DMS53 treated with DMSO at 0.1 percent for 48 hours (cell line): Measurements from ENCODE around the gene DNAJA3.

Experiments
- DNase-seq: peaks from one replicate; lab custom pipeline; 2025; ENCODE audit not compliant: unreplicated experiment; lab: John Stamatoyannopoulos, UW

Gene DNAJA3

DNA sequence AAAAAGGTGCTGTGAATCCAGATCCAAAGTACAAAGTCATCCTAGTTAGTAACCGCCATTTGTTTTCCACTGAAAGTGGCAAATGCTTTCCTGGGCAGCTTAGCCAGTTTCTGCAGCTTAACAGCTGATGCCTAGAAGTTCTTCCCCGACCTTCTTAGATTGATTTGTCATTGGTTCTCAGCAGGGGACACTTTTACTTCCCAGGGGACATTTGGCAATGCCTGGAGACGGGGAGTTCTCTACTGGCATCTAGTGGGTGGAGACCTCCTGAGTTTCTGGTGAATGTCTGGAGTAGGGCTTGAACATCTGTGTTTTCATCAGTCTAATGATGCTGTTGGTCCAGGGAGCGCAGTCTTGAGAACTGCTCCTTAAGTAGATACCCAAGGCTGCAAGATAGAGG is 7.6 kb downstream of the DNAJA3 start:
- no peak for DNase-seq

DNA sequence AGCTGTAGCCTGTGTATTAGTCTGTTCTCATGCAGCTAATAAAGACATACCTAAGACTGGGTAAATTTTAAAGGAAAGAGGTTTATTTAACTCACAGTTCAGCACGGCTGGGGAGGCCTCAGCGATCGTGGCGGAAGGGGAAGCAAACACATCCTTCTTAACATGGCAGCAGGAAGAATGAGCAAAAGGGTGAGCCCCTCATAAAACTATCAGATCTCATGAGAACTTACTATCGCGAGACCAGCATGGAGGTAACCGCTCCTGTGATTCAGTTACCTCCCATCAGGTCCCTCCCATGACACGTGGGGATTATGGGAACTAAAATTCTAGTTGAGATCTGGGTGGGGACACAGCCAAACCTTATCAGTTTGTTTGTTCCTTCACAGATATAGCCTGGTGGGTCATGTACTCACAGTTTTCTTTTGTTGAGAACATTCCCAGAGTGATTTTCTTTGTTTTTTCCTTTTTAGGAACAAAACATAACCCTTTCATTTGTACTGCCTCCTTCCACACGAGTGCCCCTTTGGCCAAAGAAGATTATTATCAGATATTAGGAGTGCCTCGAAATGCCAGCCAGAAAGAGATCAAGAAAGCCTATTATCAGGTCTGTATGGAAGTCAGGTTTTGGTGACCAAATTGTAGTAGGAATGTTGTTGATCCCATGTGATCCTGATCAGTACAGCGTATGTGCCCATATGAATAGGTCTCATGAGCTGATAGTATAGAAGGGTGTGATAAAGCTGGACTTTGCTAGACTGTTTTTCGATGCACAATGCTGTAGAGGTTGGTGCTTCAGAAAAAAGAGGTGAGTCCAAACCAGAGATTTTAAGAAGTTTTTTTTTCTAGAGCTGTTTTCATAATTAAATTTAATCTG is 8.5 kb downstream of the DNAJA3 start:
- no peak for DNase-seq

DNA sequence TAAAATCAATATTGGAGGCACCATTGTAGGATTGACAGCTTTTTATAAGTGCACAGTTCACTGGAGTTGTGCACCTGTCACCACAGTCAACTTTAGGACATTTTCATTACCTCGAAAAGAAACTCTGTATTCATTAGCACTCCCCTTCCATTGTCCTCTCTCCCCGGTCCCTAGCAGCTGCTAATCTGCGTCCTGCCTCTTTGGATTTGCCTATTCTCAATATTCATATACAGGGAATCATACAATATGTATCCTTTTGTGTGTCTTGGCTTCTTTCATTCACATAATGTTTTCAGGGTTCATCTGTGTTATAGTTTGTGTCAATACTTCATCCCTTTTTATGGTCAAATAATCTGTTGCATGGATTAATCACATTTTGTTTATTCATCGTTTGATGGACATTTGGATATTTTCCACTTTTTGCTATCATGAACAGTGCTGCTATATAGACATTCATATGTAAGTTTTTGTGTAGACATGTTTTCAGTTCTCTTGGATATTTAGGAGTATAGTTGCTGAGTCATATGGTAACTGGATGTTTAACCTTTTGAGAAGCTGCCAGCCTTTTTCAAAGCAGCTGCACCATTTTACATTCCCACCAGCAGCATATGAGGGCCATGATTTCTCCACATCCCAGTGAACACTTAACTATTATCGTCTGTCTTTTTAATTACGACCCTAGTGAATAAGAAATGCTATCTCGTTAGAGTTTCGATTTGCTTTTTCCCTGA is 9.8 kb downstream of the DNAJA3 start:
- no peak for DNase-seq

DNA sequence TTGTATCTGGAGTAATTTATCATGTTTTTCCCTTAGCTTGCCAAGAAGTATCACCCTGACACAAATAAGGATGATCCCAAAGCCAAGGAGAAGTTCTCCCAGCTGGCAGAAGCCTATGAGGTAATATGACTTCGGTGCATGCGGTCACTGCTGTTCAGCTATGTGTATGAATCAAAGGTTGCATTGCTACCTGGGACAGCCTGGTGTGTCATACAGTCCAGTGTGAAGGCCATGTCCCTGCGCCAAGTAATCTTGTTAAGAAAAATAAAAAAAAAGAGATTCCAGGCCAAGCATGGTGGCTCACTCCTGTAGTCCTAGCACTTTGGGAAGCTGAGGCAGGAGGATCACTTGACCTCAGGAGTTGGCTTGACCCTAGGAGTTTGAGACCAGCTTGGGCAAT is 11.7 kb downstream of the DNAJA3 start:
- no peak for DNase-seq

DNA sequence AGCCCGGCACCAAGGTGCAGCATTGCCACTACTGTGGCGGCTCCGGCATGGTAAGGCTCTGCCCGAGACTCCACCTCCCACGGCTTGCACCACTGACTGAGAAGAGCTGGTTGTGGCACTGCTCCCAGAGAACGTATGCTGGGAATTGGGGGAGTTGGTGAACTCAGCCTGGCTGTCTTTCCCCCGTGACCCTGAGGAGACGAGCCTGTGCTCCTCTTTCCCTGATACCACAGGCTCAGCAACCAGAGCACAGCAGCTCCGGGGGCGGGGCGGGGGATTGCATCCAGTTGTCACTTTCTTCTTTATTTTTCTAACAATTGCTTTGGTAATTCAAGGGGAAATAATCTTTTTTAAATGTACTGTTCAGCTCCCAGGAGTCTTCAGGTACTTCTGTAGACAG is 16.7 kb downstream of the DNAJA3 start:
- no peak for DNase-seq

DNA sequence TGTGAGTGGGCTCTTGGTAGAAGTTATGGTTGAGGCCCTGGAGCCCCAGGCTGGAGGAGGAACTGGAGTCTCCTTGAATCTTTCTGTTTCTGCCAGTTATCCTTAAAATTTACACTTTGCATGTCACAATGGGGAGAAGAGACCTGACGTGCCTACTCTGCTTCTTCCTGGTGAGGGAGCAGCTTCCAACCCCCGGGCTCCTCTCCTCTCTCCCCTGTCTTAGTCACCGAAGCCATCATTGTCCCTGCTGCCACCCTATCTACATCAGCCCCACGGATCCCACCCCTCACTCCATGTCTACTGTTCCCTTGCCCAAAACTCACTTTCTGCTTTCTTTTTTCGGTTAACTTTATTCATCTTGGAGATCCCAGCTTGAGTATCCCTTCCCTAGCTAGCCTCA is 17.6 kb downstream of the DNAJA3 start:
- no peak for DNase-seq

DNA sequence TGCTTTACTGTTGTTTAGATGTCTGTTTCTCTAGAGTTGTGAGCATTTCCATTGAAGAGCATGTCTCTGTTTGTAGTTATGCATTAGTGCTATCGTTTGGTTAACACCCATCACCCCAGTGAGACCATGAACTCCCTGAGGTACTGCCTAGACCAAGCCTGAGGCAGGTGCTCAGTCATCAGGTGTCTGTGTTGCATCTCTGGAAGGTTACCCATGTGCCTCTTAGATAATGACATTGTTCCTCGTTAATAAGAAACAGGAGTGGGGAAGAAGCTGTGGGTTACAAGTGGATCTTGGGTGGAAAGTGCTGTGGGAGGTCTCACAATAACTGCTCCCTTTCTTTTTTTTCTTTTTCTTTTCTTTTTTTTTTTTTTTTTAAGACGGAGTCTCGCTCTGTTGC is 18.3 kb downstream of the DNAJA3 start:
- no peak for DNase-seq

DNA sequence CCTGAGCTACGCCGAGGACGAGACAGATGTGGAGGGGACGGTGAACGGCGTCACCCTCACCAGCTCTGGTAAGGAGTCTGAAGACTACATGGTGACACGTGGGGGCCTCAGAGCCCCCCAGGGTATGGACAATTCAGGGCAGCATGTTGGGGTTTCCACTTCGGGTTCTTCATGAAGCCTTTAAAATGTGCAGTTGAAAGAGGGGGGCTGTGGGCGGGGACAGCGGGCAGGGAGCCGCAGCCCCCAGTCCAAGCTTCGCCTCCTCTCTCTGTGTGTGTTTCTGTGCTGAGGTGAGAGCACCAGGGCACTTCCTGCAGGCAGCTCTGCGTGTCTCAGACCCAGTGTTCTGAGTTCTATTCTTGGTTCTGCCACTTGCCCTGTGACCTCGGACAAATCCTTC is 24.8 kb downstream of the DNAJA3 start:
- no peak for DNase-seq

DNA sequence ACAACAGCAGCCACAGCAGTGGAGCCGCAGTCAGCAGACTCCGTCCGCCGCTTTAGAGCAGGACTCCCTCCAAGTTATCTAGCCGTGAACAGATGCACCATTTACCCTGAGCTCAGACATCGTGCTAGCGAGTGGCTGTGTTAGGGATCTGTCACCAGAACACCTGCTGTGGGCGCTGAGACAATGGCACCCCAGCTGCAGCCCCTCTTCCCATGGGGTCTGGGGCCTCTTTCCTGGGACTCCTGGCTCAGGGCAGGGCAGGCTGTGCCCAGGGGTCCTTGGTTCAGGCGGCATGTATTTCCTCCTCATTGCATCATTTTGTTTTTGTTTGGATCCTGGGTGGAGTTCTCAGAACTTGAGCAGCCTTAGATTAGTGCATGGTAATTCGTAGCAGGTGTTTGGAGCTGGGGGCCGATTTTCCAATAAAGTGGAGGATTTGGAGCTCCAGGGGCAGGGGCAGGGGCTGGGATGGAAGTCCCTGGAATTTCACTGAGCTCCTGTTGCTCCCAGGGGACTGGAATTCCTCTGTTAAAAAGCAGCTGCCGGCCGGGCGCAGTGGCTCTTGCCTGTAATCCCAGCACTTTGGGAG is 25.4 kb downstream of the DNAJA3 start:
- no peak for DNase-seq

DNA sequence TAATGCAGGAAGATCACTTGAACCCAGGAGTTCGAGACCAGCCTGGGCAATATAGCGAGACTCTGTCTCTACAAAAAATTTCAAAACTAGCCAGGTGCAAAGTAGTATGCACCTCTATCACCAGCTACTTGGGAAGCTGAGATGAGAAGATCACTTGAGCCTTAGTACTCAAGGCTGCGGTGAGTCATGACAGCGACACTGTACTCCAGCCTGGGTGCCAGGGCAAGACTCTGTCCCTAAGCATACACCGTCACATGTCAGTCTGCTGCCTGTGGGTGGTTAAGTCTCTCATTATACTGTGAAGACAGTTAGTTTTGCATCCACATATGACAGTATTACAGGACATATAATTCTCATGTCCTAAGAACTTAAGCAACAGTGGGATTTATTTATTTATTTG is 27.0 kb downstream of the DNAJA3 start:
- no peak for DNase-seq

DNA sequence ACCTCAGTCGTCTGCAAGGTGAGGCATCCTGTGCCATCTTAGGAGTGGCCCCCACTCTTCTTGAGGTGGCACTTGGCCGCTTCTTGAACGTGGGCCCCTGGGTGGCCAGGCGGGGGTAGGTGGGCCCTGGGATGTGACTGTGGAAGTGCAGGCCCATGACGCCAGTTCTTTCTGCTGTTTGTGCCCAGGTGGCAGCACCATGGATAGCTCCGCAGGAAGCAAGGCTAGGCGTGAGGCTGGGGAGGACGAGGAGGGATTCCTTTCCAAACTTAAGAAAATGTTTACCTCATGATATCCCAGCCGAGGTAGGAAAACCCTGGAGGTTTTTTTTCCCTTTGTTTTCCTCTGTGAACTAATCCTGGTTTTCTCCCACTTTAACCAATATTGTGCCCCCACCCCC is 29.0 kb downstream of the DNAJA3 start:
- no peak for DNase-seq

DNA sequence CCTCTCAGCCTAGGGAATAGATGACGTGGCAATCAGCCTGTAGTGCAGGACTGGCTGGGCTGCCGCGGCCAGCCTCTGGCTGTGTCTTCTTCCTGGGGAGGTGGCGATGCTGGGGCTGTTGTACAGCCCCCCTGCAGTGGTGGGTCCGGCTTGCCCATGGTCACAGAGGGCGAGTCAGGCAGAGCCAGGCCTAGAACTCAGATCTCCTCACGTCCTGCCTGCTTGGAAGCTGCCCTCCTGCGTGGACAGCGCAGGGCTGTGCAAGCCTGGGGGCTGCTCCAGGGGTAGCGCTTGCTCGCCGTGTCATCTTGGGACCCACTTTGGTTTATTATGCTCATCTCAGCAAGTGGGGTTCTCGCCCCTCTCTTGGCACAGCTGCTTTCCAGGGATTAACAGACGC is 29.4 kb downstream of the DNAJA3 start:
- no peak for DNase-seq

DNA sequence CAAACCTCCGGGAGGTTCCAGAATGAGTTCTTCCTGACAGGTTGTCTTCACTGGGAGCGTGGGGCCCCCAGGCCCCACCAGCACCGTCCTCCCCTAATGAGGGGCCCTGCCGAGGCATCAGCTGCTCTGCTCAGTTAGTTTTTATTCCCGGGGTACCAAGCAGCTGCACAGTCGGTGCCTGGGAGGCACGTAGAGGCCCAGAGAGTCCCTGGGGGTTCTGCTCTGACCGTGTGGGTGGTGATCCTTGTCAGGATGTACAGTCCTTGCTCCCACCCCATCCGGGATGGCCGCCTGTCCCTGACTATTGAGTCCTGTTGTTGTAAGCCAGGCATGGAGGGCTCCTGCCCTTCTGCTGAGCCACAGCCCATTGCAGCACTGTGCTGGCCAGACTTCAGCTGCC is 30.3 kb downstream of the DNAJA3 start:
- no peak for DNase-seq

DNA sequence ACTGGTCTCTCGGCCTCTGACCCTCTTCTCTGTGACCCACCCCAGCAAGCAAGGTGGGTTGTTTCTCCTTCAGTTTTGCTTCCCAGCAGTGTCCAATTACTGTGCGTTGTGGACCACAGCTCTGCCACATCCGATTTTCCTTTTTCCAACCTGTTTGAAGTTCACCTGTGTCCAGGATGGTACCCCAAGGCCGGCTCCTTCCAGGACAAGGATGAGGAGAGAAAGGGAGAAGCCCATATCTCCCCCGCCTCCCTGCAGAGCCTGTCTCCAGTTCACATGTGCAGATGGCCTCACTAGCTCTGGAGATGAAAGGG is 35.2 kb downstream of the DNAJA3 start:
- DNase-seq = no peak

DNA sequence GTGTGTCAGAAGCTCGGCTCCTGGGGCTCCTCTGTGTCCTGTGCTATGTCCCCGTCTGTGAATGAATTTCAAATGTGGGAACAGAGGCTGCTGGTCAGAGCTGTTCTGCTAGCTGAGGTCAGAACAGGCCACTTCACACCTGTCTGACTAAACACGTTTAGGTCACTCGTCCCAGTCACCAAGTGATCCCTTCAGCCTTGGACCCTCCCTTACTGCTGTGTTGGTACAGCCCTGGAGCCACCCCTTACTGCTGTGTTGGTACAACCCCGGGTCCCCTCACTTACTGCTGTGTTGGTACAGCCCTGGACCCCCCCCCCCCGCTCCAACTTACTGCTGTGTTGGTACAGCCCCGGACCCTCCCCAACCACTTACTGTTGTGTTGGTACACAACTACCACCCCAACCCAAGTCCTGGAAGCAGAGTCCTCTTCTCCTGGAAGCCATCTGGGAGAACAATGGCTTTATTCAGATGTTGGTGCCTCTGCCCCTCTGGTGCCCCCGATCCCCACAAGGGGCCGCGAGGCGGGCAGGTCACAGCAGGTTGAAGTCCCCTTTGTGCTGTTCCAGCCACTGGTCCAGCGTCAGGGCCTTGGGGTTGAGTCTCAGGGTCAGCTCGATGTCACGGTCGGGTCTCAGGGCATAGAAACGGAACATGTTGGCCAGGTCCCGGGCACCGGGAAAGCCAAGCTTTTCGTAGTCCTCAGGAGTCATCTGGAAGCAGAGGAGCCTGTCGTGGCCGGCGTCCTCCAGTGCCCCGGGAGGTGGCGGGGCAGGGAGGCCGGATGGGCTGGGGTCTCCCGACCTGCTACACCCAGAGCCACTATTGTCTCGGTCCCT is 35.8 kb downstream of the DNAJA3 start:
- DNase-seq = no peak

DNA sequence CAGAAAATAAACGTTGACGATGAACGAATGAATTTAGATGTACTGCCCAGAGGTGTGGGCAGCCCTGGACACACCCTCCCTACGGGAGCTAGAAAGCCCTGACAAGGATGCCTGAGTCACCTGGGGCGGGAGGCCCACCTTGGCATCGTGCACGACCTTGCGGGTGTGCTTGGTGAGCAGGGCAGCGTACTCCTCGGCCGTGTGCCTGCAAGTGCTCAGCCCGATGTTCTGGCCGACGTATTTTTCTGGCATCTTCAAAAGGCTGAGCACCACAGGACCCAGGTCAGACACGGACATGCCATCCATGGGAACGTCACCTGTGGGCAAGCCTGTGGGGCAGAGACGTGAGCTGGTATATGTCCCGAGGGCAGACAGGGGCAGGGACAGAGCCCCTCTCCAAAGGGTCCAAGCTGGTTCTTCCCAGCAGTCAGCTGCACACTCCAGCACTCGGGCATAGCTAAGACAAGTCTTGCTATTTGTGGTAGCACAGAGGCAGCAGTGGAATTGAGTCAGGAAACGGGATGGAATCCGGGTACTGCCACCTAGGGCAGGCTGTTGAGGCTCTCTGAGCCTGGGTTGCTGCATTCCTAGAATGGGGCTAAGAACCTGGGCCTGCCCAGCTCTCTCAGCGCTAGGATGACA is 38.0 kb downstream of the DNAJA3 start:
- no peak for DNase-seq

DNA sequence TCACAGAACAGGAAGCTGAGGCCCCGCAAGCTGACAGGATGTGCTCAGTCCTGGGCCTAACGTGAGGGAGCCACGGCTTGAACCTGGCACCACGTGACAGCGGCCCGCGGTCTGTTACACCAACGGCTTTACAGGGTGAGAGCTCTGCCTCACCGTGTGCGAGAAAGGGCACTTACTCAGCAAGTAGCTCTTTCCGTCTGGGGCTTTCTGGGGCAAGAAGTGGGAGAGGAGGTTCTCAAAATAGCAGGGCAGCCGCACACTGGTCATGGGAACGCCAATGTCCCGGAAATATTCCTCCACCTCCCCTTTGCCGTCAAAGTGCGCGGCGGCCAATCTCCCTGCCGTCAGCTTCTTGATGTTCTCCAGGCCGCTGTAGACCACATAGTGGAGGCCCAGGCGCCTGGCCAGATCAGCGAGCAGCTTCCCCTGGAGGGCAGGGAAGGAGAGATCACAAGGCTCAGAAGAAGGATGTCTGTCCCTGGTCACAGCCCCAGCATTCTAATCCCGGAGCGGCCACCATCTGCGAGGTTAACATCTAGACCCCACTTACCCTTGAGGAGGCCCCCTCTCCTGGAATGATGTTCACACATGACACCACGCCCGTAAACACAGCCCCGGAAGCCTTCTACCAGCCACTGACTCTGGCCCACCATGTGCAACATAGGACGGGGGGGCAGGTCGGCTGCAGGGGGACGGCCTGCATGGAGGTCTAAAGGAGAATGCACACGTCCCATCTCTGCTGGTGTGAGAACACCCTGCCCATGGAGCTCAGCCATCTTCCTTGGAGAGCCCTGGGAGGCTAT is 40.5 kb downstream of the DNAJA3 start:
- no peak for DNase-seq

DNA sequence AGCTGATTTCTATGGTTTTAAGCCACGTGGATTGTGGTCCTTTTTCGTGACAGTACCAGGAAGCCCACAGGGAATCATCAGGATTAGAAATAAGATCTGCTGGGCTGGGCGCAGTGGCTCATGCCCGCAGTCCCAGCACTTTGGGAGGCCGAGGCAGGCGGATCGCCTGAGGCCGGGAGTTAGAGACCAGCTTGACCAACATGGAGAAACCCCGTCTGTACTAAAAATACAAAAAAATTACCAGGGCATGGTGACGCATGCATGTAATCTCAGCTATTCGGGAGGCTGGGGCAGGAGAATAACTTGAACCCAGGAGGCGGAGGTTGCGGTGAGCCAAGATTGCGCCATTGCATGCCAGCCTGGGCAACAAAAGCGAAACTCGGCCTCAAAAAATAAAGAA is 42.2 kb downstream of the DNAJA3 start:
- DNase-seq = no peak

DNA sequence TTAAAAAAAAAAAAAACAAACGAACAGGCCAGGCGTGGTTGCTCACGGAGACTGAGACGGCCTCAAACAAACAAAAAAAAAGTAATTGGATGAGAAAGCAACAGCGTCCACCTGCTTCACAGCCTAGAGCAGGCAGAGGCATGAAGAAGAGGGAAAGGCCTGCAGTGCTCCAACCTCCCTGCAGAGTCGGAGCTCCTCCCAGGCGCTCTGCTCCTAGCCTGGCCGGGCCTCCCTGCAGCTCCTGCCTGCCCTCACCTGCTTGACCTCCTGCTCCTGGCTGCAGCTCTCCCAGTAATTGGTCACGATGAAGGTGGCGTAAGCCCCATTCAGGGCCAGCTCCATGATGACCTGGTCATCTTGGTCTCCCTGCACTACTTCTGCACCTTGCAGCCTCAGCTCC is 43.3 kb downstream of the DNAJA3 start:
- DNase-seq = no peak

DNA sequence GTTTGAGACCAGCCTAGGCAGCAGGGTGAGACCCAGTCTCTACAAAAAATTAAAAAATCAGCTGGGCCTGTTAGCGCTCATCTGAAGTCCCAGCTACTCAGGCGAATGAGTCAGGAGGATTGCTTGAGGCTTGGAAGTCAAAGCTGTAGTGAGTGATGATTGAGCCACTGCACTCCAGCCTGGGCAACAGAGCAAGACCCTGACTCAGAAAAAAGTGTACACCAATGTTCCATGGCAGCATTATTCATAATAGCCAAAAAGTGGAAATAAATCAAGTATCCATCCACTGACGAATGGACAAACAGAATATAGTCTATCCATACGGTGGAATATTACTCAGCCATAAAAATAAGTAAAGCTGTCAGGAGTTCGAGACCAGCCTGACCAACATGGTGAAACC is 46.2 kb downstream of the DNAJA3 start:
- DNase-seq = no peak
